Measurements from ENCODE around the gene GAS2.

DNA sequence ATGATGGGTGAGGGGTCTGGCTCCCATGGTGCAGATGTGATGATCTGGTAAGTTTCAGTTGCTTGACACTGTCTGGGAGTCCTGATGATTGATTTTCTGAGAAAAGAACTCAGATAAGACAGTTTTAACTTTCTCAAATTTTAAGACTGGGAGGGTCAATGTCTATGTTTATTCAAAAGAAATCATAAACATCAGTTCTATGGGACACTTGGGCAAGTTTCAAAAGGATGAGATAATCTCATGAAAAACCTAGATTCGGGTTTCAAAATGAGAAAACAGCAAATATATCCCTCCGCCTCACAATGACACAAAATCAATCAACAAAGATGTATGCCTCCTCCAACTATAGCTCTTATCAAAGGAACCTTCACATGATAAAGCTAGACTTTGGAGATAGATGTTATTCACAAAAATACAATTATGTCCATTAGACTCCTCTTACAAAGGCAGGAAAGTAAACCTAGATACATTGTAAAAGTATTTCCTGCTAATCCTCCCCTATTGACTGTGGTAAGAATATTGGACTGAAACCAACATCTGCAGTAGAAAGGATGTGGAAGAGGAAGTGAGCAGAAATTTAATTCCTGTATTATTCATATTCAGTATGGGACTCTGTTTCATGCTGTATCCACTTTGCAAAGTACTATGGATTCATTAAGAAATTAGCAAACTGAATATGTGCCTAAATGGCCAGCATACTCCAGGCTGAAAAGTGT lies 141.6 kb downstream of the GAS2 start:
- TF ChIP-seq KDM1A (IDR thresholded peaks at IDR 0.05; ENCODE audit: low read depth) (no peak), POLR2A (IDR thresholded peaks at IDR 0.05; ENCODE audit: low read length) (no peak), CBX8 (IDR thresholded peaks at IDR 0.05) (no peak), MAFK (IDR thresholded peaks at IDR 0.05; ENCODE audit: partially characterized antibody) (no peak), JUNB (IDR thresholded peaks at IDR 0.05) (no peak), RNF2 (IDR thresholded peaks at IDR 0.05; ENCODE audit: borderline replicate concordance, low read depth) (no peak)
- TF ChIP-seq, protein P1, sequence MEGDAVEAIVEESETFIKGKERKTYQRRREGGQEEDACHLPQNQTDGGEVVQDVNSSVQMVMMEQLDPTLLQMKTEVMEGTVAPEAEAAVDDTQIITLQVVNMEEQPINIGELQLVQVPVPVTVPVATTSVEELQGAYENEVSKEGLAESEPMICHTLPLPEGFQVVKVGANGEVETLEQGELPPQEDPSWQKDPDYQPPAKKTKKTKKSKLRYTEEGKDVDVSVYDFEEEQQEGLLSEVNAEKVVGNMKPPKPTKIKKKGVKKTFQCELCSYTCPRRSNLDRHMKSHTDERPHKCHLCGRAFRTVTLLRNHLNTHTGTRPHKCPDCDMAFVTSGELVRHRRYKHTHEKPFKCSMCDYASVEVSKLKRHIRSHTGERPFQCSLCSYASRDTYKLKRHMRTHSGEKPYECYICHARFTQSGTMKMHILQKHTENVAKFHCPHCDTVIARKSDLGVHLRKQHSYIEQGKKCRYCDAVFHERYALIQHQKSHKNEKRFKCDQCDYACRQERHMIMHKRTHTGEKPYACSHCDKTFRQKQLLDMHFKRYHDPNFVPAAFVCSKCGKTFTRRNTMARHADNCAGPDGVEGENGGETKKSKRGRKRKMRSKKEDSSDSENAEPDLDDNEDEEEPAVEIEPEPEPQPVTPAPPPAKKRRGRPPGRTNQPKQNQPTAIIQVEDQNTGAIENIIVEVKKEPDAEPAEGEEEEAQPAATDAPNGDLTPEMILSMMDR (IDR thresholded peaks at IDR 0.05): no peak

Data from A549 (cell line).